ENCODE results near the gene DRAM1. TPM values are rescaled to one million over a fixed set of nuclear protein-coding genes. Genes with fewer than 3 reads are reported as not detected.

Gene DRAM1
- total and polyA plus RNA-seq, 9 of the 15 experiments (the other 6 are each of a cell fraction or from before 2014, with no cell fraction given) = 1.4 to 4.3 (median 2.7) TPM

DNA sequence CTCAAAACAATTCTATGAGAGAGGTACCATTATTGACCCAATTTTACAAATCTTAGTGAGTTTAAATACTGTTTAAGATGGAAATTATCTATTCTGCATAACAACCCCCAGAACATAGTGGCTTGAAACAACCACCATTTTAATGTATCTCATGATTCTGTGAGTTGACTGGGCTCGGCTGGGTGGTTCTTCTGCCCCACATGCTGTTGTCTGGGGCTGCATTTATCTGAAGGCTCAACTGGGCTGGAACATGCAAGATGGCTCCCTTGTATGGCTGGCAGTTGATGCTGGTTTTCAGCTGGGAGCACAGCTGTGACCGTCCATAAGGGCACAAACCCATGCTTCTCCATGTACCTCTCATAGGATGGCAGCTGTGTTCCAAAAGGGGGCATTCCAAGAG lies 82.2 kb downstream of the DRAM1 start (continued):
- TF ChIP-seq PRDM10 (IDR thresholded peaks at IDR 0.05; ENCODE audit: partially characterized antibody) = no peak

- no peak overlapping the region for H3K27ac ChIP-seq (ENCODE audit: extremely low read depth, low read depth, low read length)
- no peak overlapping the region for H3K9ac ChIP-seq (ENCODE audit: insufficient read depth in 1 of 2, low read depth in 2 of 2, low read length in 2 of 2)
- POLR2A ChIA-PET = interaction anchor here (0.6 to 1.4 kb wide), 3 partner anchors 13 to 85 kb away, joined by 3 read pairs; partner anchors contain the start of gene DRAM1
- no peak for FAIRE-seq
- no peaks in the 10 kb centered on the region for H4K20me1 ChIP-seq (replicated peaks; ENCODE audit: control insufficient read depth, insufficient read depth, low read length)
- H3K4me2 ChIP-seq (ENCODE audit: insufficient read depth, low read length) = no peak overlapping the region
- DNase-seq (ENCODE audit: extremely low read depth in 1 of 4, low spot score in 3 of 4) = no peak
- H3K9me1 ChIP-seq (ENCODE audit: control insufficient read depth, insufficient read depth, low read length) = no peaks in the 10 kb centered on the region
- no peaks in the 10 kb centered on the region for H3K9me3 ChIP-seq (replicated peaks; ENCODE audit: control insufficient read depth, insufficient read depth, low read depth, low read length)
- no peak overlapping the region for H2AFZ ChIP-seq (ENCODE audit: low read depth, low read length)
- no peak overlapping the region for H3K4me3 ChIP-seq
- TF ChIP-seq RAD21 (CRISPR knock-in tag; conservative IDR thresholded peaks at IDR 0.05 in 1 of 2, IDR thresholded peaks at IDR 0.05 in 1 of 2) = no peak
- TF ChIP-seq GABPB2 (CRISPR knock-in tag; conservative IDR thresholded peaks at IDR 0.05) = no peak
- no peak for TF ChIP-seq NBN (IDR thresholded peaks at IDR 0.05; ENCODE audit: low read depth)
- TF ChIP-seq ATF3 (IDR thresholded peaks at IDR 0.05) = no peak
- TF ChIP-seq ATF3 (CRISPR knock-in tag; conservative IDR thresholded peaks at IDR 0.05) = no peak
- TF ChIP-seq ELF1 (tag; IDR thresholded peaks at IDR 0.05) = no peak
- no peak for TF ChIP-seq KLF16 (IDR thresholded peaks at IDR 0.05)
- no peak for TF ChIP-seq RBM25 (IDR thresholded peaks at IDR 0.05; ENCODE audit: low read depth, low read length, severe bottlenecking)
- no peak for TF ChIP-seq HNRNPL (IDR thresholded peaks at IDR 0.05; ENCODE audit: low read depth, low read length)
- no peak for TF ChIP-seq MAFG (tag; conservative IDR thresholded peaks at IDR 0.05)
- no peak for TF ChIP-seq CBX1 (IDR thresholded peaks at IDR 0.05; ENCODE audit: low read depth)
- TF ChIP-seq, protein P1, sequence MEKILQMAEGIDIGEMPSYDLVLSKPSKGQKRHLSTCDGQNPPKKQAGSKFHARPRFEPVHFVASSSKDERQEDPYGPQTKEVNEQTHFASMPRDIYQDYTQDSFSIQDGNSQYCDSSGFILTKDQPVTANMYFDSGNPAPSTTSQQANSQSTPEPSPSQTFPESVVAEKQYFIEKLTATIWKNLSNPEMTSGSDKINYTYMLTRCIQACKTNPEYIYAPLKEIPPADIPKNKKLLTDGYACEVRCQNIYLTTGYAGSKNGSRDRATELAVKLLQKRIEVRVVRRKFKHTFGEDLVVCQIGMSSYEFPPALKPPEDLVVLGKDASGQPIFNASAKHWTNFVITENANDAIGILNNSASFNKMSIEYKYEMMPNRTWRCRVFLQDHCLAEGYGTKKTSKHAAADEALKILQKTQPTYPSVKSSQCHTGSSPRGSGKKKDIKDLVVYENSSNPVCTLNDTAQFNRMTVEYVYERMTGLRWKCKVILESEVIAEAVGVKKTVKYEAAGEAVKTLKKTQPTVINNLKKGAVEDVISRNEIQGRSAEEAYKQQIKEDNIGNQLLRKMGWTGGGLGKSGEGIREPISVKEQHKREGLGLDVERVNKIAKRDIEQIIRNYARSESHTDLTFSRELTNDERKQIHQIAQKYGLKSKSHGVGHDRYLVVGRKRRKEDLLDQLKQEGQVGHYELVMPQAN (IDR thresholded peaks at IDR 0.05; ENCODE audit: borderline replicate concordance) = no peak
- H3K79me2 ChIP-seq (ENCODE audit: control insufficient read depth, insufficient read depth, low read length) = no peaks in the 10 kb centered on the region
- no peak for ATAC-seq
- intact Hi-C loops (cut with micrococcal nuclease) = no loop called here
- in situ Hi-C loops (cut with MboI) = no loop called here
- peaks cover 4% of the 10 kb centered on the region in 2 experiments; a peak in 3 of 5 replicates for H3K27me3 ChIP-seq (ENCODE audit: control insufficient read depth in 2 of 2, insufficient read depth in 2 of 2, low read length in 2 of 2)
- no TSS peak for BruUV-seq (replicated peaks)
- 0% methylated on average over 1 of the region's 1 CpG for WGBS (ENCODE audit: insufficient coverage, low coverage, missing lambda C conversion rate)
- H3K4me1 ChIP-seq (replicated peaks in 1 of 2; ENCODE audit: control insufficient read depth in 2 of 2, insufficient read depth in 2 of 2, low read length in 2 of 2) = no peaks in the 10 kb centered on the region
- H3K36me3 ChIP-seq (ENCODE audit: control insufficient read depth, insufficient read depth, low read length) = no peaks in the 10 kb centered on the region
- CTCF ChIA-PET (ENCODE audit: low intra/inter-chr PET ratio) = interaction anchor here (0.5 kb wide), 1 partner anchor 26 kb away, joined by 3 read pairs; no protein-coding TSS in a partner anchor
These were observed 85.1 kb downstream of the DRAM1 start for GRCh38 chr12:101962486-101962885.

Measured in K562 (cell line).